Measurements from ENCODE around the gene SYNPO2L. TPM values are rescaled to one million over a fixed set of nuclear protein-coding genes. Genes with fewer than 3 reads are reported as not detected.

Gene SYNPO2L
- total and polyA plus RNA-seq, 9 of the 15 experiments (the other 6 are each of a cell fraction or from before 2014, with no cell fraction given), result 0.03 to 0.07 TPM; not detected in 7

DNA sequence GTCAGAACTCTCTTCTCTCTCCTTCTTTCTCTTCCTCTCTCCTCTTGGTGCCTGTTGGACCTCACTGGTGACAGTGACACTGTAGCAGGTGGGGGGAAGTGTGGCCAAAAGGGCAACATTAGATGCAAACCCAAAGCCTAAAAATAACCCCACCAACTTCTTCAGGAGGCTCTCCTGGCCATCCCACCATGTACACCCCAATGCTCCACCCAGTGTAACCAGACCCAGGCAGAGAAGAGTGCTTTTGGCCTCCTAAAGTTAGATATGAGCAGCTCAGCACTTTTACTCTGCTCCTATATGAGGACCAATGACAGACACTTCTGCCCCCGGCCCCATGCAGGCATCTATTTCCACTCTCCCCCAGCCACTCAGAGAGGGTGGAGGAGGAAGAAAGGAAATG lies 20.0 kb downstream of the SYNPO2L start:
- H3K9ac ChIP-seq (ENCODE audit: insufficient read depth in 1 of 2, low read depth in 2 of 2, low read length in 2 of 2), result no peak overlapping the region
- H3K4me3 ChIP-seq, result no peak overlapping the region
- no peak overlapping the region for H3K27ac ChIP-seq (ENCODE audit: extremely low read depth, low read depth, low read length)
- H3K4me2 ChIP-seq (ENCODE audit: insufficient read depth, low read length), result no peak overlapping the region
- TF ChIP-seq SRSF7 (optimal IDR thresholded peaks at IDR 0.05; ENCODE audit: low read depth, low read length), result no peak
- peak; percentile 65 for TF ChIP-seq ZNF316 (IDR thresholded peaks at IDR 0.05)
- TF ChIP-seq SLC30A9 (CRISPR knock-in tag; IDR thresholded peaks at IDR 0.05), result no peak
- H3K9me1 ChIP-seq (ENCODE audit: control insufficient read depth, insufficient read depth, low read length), result no peaks in the 10 kb centered on the region
- ATAC-seq (peak; percentile 57), FAIRE-seq (no peak), DNase-seq (ENCODE audit: extremely low read depth in 1 of 4, low spot score in 3 of 4) (peak in 2 of 4 experiments; percentile 8 to 25)
- 0% methylated on average over 1 of the region's 1 CpG for WGBS (ENCODE audit: insufficient coverage, low coverage, missing lambda C conversion rate)
- peaks cover 9 to 14% of the 10 kb centered on the region in 2 experiments; a peak in 3 of 5 replicates for H3K27me3 ChIP-seq (ENCODE audit: control insufficient read depth in 2 of 2, insufficient read depth in 2 of 2, low read length in 2 of 2)
- H3K79me2 ChIP-seq (ENCODE audit: control insufficient read depth, insufficient read depth, low read length), result no peaks in the 10 kb centered on the region
- H2AFZ ChIP-seq (ENCODE audit: low read depth, low read length), result no peak overlapping the region
- in situ Hi-C loops (cut with MboI), result no loop called here
- H3K4me1 ChIP-seq (replicated peaks in 1 of 2; ENCODE audit: control insufficient read depth in 2 of 2, insufficient read depth in 2 of 2, low read length in 2 of 2), result peaks cover 0 to 4% of the 10 kb centered on the region in 2 experiments; a peak in 3 of 5 replicates
- H3K9me3 ChIP-seq (replicated peaks; ENCODE audit: control insufficient read depth, insufficient read depth, low read depth, low read length), result no peaks in the 10 kb centered on the region
- ChIA-PET CTCF (ENCODE audit: low intra/inter-chr PET ratio) (no interaction called here), POLR2A (interaction anchor here (0.7 to 1.7 kb wide), 6 partner anchors 9 to 473 kb away, joined by 3 to 18 read pairs (median 3); no protein-coding TSS in a partner anchor)
- no TSS peak for BruUV-seq (replicated peaks)
- no peaks in the 10 kb centered on the region for H3K36me3 ChIP-seq (ENCODE audit: control insufficient read depth, insufficient read depth, low read length)
- no peaks in the 10 kb centered on the region for H4K20me1 ChIP-seq (replicated peaks; ENCODE audit: control insufficient read depth, insufficient read depth, low read length)
- intact Hi-C loops (cut with micrococcal nuclease), result no loop called here

DNA sequence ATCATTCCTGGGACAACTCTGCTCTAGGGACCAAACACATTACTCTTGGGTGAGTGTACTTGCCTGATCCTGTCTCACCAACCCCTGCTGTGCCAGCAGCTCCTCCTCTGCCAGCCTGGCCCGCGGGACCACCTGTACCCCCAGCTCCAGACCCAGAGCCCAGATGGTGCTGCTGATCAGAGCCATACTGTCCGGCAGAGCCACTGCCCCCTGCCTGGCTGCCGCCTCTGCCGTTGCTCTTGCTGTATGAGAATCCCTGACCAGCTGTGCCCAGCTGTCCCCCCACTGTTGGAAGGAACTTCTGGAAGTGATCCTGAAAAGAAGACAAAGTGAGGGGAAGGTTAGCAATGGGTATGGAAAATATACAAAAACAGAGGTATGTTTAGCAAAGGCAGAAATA lies 21.4 kb downstream of the SYNPO2L start:
- peak in 2 of 4 experiments; percentile 4 to 12 for DNase-seq (ENCODE audit: extremely low read depth in 1 of 4, low spot score in 3 of 4)
- FAIRE-seq, result no peak
- peak overlapping the region in 1 of 2 experiments; percentile 76; a peak in 1 of 4 replicates for H3K9ac ChIP-seq (ENCODE audit: insufficient read depth in 1 of 2, low read depth in 2 of 2, low read length in 2 of 2)
- no peak overlapping the region for H3K4me3 ChIP-seq
- H3K27ac ChIP-seq (ENCODE audit: extremely low read depth, low read depth, low read length), result no peak overlapping the region
- in situ Hi-C loops (cut with MboI), result no loop called here
- H3K4me1 ChIP-seq (replicated peaks in 1 of 2; ENCODE audit: control insufficient read depth in 2 of 2, insufficient read depth in 2 of 2, low read length in 2 of 2), result peaks cover 0 to 4% of the 10 kb centered on the region in 2 experiments; a peak in 3 of 5 replicates
- intact Hi-C loops (cut with micrococcal nuclease), result no loop called here
- H3K27me3 ChIP-seq (ENCODE audit: control insufficient read depth in 2 of 2, insufficient read depth in 2 of 2, low read length in 2 of 2), result peaks cover 3 to 11% of the 10 kb centered on the region in 2 experiments; a peak in 3 of 5 replicates
- ChIA-PET POLR2A (no interaction called here), CTCF (ENCODE audit: low intra/inter-chr PET ratio) (no interaction called here)
- no peaks in the 10 kb centered on the region for H3K9me1 ChIP-seq (ENCODE audit: control insufficient read depth, insufficient read depth, low read length)
- ATAC-seq, result no peak
- WGBS (ENCODE audit: insufficient coverage, low coverage, missing lambda C conversion rate), result 30% methylated on average over 5 of the region's 5 CpGs
- no peak overlapping the region for H2AFZ ChIP-seq (ENCODE audit: low read depth, low read length)
- no peaks in the 10 kb centered on the region for H4K20me1 ChIP-seq (replicated peaks; ENCODE audit: control insufficient read depth, insufficient read depth, low read length)
- no peaks in the 10 kb centered on the region for H3K9me3 ChIP-seq (replicated peaks; ENCODE audit: control insufficient read depth, insufficient read depth, low read depth, low read length)
- H3K79me2 ChIP-seq (ENCODE audit: control insufficient read depth, insufficient read depth, low read length), result no peaks in the 10 kb centered on the region
- H3K4me2 ChIP-seq (ENCODE audit: insufficient read depth, low read length), result no peak overlapping the region
- BruUV-seq (replicated peaks), result no TSS peak
- no peaks in the 10 kb centered on the region for H3K36me3 ChIP-seq (ENCODE audit: control insufficient read depth, insufficient read depth, low read length)
- TF ChIP-seq BMI1 (IDR thresholded peaks at IDR 0.05; ENCODE audit: low read length), result no peak
- TF ChIP-seq KDM2B (CRISPR knock-in tag; IDR thresholded peaks at IDR 0.05), result no peak
- no peak for TF ChIP-seq ADNP (tag; IDR thresholded peaks at IDR 0.05)
- TF ChIP-seq, protein P1, sequence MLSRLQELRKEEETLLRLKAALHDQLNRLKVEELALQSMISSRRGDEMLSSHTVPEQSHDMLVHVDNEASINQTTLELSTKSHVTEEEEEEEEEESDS (CRISPR knock-in tag; IDR thresholded peaks at IDR 0.05), result no peak
- no peak for TF ChIP-seq SRSF1 (IDR thresholded peaks at IDR 0.05; ENCODE audit: low read depth, low read length)
- TF ChIP-seq, protein P2, sequence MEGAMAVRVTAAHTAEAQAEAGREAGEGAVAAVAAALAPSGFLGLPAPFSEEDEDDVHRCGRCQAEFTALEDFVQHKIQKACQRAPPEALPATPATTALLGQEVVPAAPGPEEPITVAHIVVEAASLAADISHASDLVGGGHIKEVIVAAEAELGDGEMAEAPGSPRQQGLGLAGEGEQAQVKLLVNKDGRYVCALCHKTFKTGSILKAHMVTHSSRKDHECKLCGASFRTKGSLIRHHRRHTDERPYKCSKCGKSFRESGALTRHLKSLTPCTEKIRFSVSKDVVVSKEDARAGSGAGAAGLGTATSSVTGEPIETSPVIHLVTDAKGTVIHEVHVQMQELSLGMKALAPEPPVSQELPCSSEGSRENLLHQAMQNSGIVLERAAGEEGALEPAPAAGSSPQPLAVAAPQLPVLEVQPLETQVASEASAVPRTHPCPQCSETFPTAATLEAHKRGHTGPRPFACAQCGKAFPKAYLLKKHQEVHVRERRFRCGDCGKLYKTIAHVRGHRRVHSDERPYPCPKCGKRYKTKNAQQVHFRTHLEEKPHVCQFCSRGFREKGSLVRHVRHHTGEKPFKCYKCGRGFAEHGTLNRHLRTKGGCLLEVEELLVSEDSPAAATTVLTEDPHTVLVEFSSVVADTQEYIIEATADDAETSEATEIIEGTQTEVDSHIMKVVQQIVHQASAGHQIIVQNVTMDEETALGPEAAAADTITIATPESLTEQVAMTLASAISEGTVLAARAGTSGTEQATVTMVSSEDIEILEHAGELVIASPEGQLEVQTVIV (CRISPR knock-in tag; IDR thresholded peaks at IDR 0.05; ENCODE audit: borderline replicate concordance), result no peak
- TF ChIP-seq THRAP3 (IDR thresholded peaks at IDR 0.05; ENCODE audit: borderline replicate concordance), result no peak
- no peak for TF ChIP-seq MTA2 (IDR thresholded peaks at IDR 0.05; ENCODE audit: low read depth)
- TF ChIP-seq MCM2 (IDR thresholded peaks at IDR 0.05; ENCODE audit: low read depth), result no peak
- TF ChIP-seq, protein P3, sequence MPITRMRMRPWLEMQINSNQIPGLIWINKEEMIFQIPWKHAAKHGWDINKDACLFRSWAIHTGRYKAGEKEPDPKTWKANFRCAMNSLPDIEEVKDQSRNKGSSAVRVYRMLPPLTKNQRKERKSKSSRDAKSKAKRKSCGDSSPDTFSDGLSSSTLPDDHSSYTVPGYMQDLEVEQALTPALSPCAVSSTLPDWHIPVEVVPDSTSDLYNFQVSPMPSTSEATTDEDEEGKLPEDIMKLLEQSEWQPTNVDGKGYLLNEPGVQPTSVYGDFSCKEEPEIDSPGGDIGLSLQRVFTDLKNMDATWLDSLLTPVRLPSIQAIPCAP (CRISPR knock-in tag; IDR thresholded peaks at IDR 0.05; ENCODE audit: borderline replicate concordance), result no peak
- TF ChIP-seq HIVEP1 (CRISPR knock-in tag; IDR thresholded peaks at IDR 0.05), result no peak
- no peak for TF ChIP-seq ZNF134 (CRISPR knock-in tag; conservative IDR thresholded peaks at IDR 0.05)
- no peak for TF ChIP-seq KDM1A (IDR thresholded peaks at IDR 0.05)
